NCI-H446 (cell line): ENCODE measurements around the gene CAPN8.

ENCODE experiments used
- DNase-seq, 2 experiments: peaks; one replicate each; lab custom pipeline; 2025; lab: John Stamatoyannopoulos, UW

Gene CAPN8

DNA sequence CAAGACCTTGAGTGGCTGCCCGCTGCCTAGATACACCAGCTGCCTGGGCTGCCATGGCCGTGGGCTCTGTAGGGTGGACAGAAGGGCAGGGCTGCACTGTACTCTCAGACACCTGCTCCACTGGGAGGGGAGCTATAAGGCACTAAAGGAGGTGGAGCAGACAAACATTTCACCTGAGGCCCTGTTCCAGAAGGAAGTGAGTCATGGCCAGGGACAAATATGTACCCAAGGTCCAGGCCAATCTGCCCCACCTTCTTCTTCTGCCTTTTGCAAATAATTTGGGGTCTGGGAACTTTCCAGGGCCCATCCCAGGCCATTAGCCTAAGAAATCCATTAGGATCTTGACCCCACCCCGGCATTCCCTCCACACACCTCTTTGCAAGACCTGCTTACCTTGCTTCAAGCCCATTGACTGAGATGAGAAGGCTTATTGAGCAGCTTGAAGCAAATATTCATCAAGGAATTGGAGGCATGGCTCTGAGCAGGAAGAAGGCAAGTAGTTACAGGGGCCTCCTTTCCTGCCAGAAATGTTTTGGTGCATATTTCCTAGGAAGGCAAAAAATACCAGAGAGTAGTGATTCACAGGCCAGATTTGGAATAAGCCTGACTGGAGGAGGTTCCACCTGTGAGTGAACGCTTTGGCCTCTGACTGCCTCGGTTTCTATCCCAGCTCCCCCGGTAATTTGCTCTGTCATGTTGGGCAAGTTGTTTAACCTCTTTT lies at the start of gene CAPN8:
CAPN8 (minus strand) TSS at position 110 of the 721 bp plus-strand sequence; CDS start at position 55, 55 bp downstream.
- DNase-seq, result no peak

DNA sequence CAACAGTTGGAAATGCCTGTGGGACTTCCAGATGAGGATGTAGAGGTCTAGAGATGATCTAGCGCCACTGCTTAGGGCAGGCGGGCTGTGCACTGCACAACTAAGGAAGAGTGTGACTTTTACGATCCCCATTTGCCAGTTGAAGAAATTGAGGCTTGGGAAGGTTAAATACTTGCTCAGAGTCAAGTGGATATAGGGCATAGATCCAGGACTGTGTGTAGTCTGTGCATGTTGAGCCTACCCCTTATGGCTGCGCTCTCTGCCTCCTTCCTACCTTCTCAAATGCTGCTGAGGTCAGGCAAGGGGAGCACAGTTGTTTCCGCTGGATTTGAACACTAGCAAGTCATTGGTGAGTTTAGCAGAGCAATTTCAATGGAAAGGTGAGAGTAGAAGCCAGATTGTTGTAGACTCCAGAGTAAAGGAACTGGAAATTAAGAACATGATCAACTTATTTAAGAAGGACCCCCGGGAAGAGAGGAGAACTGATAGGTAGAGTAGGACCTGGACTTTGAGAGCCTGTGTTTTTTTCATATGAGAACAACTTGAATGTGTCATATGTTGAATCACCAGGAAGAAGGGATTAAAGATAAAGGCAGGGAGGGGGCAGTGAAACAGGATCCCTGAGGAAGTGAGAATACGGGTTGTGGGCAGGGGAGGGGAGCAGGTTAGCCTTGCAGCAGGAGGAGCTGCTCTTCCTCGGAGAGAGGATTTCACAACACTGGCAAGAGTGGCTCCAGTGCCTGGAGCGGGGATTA lies 49.5 kb upstream of the CAPN8 start:
- DNase-seq, result no peak

DNA sequence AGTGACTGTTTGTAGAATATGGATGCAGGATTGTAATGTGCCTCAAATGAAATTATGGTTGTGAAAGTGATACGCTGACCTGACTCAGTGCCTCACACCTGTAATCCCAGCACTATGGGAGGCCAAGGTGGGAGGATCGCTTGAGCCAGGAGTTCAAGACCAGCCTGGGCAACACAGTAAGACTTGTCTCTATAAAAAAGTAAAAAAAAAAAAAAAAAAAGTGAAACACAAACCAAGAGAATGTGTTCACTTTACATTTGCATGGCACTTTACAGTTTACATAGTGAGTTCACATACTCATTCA lies 48.9 kb upstream of the CAPN8 start:
- DNase-seq, result no peak

DNA sequence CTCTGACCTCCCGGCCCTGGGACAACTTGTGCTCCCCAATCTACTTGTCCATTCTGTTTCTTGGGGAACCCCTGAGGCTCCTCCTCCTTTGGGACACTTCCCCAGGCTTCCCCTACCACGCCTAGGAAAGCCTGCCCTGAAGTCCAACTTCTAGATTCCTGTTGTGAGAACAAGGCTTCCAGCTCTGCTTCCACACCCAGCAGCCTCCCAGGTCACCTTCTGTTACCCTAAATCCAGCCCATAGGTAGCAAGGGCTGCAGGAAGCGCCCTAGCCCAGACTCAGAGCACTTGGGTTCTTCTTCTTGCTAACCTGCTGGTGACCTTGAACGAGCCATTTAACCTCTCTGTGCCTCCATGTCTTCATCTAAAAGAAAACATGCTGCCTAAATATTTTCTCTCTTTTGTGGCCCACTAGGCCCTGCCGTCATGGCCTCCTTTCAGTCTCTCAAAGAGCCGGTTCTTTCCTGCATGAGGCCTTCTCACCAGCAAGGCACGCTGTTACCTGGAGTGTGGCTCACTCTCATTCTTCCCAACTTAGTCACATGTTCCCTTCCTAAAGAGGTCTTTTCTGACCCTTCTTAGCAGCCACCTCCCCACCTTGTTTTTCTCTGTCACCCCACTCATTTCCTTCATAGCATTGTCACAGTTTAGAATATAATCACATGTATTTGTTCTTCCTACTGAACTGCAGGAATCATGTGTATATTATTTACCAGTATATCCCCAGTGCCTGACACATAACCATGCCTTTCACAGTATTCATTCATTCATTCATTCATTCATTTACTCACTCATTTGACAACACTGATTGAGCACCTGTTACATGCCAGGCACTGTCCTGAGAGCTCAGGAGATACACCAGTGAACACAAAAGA lies 48.3 kb upstream of the CAPN8 start:
- no peak for DNase-seq

DNA sequence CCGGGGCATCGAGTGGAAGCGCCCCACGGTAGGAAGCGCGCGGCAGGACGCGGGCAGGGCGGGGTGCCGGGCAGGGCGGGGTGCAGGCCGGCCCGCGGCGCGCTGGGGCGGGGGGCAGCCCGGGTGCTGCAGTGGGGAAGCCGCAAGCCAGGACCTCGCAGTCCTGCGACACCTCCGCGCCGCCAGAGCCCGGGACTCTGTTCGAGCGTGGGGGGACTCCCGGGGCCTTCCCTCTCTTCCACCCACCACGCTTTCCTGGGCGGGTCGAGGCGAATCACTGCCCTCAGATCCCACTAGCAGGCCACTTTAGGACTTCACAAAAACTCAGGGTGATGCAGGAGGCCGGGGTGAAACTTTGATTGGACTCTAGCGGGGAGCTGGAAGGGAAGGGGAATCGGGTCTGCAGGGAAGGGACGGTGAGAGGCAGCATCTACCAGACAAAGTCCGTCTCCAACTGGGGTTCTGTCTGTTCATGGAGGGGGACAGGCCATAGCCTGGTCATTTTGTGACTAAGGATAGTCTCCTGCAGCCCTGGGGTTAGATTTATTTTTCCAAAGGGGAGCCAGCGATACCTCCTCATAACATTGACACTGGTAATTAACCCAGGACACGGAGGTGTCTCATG lies 47.5 kb upstream of the CAPN8 start:
- no peak for DNase-seq

DNA sequence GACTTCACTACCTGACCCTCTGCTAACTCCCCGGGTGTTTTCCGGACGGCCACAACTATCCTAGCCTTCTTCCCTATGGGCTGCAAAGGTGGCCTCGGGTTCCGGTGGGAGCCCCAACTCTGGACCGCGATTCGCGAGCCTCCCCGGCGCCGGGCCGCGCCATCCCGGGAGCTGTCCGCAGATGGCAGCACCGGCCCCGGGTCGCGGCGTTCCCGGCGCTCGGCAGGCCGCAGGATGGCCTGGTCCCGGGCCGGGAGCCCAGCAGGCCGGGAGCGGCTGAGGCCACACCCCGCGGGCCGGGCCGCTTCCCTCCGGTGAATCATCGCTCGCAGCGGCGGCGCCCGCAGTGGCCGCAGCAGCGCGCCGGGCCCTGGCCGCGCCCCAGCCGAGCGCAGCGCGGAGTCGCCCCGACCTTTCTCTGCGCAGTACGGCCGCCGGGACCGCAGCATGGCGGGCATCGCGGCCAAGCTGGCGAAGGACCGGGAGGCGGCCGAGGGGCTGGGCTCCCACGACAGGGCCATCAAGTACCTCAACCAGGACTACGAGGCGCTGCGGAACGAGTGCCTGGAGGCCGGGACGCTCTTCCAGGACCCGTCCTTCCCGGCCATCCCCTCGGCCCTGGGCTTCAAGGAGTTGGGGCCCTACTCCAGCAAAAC lies 46.8 kb upstream of the CAPN8 start, which contains the start of gene CAPN2:
CAPN2 (plus strand) TSS at position 346 of the 656 bp plus-strand sequence; CDS start at position 448, 102 bp downstream.
- peak in 1 of 2 experiments; percentile 79 for DNase-seq

DNA sequence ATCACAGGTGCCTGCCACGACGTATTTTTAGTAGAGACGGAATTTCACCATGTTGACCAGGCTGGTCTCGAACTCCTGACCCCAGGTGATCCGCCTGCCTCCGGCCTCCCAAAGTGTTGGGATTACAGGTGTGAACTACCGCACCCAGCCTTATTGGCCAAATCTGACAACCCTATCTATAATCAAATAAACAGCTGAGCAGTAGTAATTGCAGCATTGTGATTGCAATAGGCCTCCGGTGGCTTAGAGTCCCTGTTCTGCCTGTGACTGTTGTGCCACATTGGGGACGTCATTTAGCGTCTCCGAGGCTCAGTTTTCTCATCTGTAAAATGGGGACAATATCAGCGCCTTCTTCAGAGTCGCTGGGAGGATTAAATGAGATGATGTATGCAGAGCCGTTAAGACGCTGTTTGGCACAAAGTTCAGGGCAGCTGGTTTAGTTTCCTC lies 46.3 kb upstream of the CAPN8 start:
- no peak for DNase-seq

DNA sequence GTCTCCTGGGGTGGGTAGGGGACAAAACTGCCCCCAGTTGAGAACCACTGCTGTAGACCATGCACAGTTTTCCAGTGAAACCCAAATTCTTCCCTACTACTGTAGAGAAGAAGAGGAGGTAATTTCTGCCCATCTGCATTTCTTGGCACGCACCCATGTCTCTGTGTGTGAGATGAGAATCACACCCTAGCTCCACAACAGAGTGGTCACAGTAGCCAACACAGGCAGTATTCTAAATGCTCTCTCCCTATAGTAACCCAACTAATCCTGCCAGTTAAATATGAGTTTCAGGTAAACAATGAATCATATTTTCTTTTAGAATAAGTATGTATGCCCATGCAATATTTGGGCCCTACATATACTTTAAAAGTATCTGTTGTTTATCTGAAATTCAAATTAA lies 45.7 kb upstream of the CAPN8 start:
- DNase-seq, result peak; percentile 66 to 90

DNA sequence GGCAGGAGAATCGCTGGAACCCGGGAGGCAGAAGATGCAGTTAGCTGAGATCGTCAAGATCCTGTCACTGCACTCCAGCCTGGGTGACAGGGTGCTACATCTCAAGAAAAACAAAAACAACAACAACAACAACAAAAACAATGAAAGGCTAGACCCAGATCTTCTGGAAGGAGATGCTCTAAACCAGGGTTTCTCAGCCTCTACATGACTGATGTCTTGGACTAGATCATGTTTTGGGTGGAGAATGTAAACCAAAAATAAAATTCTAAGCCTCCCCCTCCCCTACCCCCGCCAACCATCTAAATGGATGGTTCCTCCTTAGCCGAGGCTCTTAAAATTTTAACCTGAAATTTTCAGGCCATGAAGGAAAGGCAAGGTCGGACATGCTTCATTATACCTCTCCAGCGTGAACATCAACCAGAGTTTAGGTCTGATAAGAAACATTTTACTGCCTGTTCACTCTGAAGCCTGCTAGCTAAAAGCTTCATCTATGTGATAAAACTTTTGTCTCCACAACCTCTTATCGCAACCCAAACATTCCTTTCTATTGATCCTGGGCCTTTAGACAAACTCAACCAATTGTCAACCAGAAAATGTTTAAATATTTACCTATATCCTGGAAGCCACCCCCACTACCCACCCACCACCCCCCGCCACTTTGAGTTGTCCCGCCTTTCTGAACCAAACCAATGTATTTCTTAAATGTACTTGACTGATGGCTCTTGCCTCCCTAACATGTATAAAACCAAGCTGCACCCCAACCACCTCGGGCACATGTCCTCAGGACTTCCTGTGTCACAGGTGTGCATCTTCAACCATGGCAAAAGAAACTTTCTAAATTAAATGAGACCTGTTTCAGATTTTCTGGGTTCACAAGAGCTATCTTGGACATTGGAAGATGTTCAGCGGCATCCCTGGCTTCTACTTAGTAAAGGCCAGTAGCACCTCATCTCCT lies 45.0 kb upstream of the CAPN8 start:
- no peak for DNase-seq

DNA sequence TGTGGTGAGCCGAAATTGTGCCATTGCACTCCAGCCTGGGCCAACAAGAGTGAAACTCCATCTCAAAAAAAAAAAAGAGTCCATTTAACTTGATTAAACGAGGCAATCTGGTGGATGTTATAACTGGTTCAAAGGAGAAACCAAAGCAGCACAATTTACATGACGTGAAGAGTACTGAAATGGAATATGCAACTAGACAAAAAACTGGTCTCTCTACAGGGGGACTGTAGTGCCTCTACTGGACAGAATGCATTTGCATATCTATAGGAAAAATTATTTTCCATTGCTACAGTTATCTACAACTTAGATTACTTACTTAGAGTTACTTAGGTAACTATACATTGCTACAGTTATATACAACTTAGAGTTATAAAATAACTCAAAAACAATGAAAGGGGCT lies 44.1 kb upstream of the CAPN8 start:
- DNase-seq, result no peak

DNA sequence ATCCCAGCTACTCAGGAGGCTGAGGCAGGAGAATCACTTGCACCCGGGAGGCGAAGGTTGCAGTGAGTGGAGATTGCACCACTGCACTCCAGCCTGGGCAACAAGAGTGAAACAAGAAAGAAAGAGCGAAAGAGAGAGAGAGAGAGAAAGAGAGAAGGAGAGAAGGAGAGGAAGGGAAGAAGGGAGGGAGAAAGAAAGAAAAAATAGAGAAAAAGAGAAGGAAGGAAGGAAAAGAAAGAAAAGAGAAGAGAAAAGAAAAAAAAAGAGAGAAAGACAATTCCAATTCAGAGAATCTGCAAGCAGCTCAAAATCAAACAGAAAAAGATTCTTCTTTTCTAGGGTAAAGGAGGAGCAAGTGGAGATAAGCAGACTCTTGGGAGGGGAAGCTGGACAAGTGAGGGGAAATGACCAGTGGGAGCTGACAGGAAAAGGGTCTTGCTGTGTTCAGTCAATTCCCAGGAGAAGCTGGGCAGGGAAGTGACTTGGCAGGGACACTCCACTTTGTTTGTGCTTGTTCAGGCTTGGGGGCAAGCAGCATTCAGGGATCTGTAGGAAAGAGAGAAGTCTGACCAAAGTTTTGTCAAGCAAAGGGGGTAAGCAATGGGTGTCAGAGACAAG lies 43.3 kb upstream of the CAPN8 start:
- no peak for DNase-seq

DNA sequence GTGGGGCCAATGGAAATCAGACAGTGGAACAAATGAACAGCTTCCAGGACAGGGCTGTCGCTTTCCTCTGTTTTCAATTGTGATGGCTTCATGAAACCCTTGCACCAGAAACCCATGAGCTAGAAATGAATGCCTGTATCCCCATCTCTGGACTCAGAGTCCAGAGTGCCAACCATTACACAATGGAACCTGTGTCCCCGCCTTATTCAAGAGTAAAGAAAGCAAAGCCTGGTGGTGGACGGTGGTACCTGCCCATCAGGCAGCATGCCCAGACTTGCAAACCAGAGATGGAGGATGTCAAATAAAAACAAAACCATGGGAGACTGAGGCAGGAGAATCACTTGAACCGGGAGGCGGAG lies 42.5 kb upstream of the CAPN8 start:
- DNase-seq, result no peak

DNA sequence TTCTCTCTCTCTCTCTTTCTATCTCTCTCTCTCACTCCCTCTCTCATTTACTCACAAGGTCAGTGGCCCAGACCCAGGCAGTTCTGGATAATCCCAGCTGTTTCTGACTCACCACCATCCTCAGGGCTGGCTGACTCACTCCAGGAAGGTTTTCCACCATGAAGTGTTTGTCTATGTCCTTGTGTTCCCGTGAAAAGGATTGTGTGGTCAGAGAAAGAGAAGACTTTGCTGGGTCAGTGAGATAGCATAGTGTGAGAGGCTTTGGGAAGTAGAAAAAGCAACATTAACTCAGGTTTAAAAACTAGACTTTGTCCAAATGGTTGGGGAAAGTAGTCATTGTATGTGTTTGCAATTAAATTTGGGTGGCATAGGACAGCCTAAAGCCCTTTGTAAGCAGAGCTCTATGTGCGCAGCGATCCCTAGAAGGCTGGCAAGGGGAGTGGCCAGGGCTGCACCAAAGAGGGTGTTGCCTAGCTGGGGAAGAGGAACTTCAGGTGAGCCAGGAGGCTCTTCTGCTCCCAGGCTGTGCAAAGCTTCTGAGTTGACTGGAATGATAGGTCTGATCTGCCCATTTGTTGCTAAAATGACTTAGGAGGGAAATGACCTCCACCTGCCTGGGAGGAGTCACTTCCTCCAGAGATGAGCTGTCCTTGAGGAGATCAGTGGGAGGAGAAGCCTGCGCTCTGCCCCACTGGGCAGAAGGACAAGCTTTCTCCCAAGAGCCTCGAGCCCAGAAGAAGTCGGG lies 41.9 kb upstream of the CAPN8 start:
- peak; percentile 24 to 38 for DNase-seq

DNA sequence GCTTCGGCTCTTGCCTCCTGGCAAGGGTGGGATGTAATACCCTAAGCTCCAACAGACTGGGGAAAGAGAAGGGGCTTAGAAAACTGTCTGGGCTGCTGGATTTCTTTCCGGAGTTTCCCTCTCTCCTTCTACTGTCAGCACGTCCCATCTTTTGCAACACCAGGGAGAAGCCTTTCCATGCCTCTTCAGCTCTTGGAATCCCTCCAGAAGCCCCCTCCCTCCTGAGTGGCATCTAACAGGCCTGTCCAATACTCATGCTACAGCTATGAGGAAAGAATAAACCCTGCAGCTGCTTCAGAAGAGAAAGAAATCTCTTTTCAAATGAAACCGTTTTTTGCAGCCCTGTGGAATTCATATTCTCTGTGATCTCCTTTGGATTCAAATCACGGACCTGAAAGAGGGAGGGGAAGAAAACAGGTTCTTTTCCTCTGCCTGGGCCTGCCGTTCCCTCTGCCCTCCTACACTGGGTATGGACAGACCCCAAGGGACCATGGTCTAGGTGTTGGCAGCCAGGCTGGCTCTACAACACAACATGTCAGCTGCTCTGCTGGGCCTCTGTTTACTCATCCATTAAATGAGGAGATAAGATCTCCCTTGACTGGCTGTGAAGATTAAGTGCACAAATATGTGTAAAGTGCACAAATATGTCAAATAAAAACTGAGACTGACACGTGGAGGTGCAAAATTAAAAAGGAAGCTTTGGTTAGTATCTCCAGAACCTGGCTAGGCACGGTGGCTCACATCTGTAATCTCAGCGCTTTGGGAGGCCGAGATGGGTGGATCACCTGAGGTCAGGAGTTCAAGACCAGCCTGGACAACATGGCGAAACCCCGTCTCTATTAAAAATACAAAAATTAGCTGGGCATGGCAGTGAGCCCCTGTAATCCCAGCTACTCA lies 40.8 kb upstream of the CAPN8 start:
- peak; percentile 63 to 86 for DNase-seq

DNA sequence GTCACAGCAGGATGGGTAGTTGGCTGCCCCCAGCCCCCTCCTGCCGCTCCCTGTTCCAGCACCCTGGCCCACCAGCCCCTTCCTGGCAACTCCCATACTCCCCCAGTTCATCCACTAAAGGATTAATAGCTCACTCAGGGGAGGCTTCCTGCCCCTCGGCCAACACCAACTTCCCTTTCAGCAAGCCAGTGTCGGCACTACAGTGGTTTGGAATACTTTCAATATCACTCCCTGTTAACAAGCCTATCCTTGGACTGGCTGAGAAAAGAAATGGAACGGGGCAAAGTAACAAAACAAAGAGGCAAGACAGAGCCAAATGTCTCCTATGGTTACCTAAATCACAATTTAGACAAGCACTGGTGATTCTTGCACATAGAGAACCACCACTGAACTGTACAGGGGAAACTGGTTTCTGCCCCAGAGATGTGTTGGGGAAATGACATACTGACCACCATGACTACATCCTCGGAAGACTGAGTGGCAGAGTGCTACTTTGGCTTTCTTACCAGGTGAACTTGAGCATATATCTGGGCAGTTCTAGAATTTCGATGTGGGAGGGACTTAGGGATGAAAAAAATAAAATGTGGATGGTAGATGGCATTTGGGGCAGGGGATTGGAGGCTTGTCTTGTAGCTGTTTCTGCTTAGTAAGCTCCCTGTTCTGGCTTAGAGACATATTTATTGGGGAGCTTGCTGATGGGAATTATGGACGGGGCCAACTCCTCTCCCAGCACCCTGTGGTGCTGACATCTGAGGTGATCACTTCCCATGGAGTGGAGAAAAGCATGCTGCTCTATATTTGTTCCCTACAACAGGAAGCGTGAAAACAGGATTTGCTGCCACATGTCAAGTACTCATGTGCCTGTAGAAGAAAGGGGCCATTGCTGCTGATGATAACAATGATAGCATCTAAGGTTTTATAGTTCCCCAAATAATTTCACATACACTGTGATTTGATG lies 39.7 kb upstream of the CAPN8 start:
- DNase-seq, result peak in 1 of 2 experiments; percentile 42

DNA sequence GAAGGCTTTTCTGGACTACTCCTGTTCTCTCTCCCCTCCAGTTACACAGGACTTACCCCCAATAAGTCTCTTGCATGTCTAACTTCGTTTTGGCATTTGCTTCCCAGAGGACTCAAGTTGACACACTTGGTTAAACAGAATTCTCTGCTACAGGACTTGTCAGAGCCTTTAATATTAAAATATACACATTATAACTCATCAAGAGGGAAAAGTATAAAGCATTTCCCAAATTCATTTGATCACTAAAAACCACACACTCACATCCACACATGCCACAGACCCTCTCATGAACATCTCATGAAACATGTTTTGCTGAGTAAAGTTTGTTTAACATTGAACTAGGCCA lies 38.1 kb upstream of the CAPN8 start:
- DNase-seq, result no peak
